ENCODE results near the gene OR4K5.

DNA sequence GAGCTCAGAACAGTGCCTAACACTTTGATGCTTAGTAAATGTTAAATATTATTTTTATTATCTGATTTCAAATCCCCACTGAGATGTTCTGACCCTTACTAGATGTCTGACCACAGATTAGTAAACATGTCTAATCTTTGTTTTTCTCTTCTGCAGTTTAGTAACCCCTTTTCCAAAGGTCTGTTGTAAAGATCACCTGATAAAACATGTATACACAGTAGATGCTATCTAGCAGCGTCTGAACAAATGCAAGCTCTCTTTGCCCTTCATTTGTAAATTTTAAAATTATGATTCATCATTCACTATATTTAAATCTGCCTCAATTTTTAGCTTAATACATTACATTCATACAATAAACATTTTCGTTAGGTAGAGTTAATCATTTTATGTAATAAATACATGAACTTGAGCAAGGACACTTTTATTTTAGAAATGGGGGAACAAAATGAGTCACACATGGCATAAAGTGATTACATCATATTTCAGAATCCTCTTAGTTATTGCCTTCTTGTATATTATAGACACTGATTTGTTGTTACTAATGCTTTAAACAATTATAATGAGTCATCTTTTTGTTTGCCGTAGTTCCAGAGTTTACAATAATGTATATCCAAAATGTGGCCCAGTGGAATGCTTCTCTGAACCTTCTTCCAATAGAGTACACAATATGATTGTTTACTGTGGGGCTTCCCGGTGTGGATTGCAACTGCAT, 1.7 kb upstream of the OR4K5 start:
- TF ChIP-seq CTCF (IDR thresholded peaks at IDR 0.05) (no peak), POLR2A (IDR thresholded peaks at IDR 0.05) (no peak)
